Left lung (tissue), 10 donors: ENCODE data around the gene GSG1L. TPM values are rescaled to one million over a fixed set of nuclear protein-coding genes. Genes with fewer than 3 reads are reported as not detected.

ENCODE experiments used
- ATAC-seq: fragments of 200-7000 bp; cut with Tn5 transposase; one replicate; pipeline ENCODE4 v1.9.1; 2020; ENCODE audit warnings: moderate library complexity
- DNase-seq, 4 donors: peaks; one replicate each; pipeline ENCODE4 v3.0.0-alpha.2; 2013 to 2020
- H3K27ac ChIP-seq, 2 donors: fragments of 200-600 bp; sonication (generic) in 1 of 2; one replicate each; pipeline versions ENCODE4 v1.5.0 to v1.8.0; 2020 to 2021
- H3K27me3 ChIP-seq, 2 donors: fragments of 200-600 bp; sonication (generic) in 1 of 2; one replicate each; pipeline versions ENCODE4 v1.5.0 to v1.8.0; 2020 to 2021
- H3K36me3 ChIP-seq, 2 donors: fragments of 200-600 bp; sonication (generic) in 1 of 2; one replicate each; pipeline versions ENCODE4 v1.5.0 to v1.8.0; 2020 to 2021
- H3K4me1 ChIP-seq, 2 donors: fragments of 200-600 bp; one replicate each; pipeline ENCODE4 v1.8.0; 2021
- H3K4me3 ChIP-seq, 2 donors: fragments of 200-600 bp; sonication (generic) in 1 of 2; one replicate each; pipeline versions ENCODE4 v1.5.0 to v1.8.0; 2020 to 2021; ENCODE audit warnings: mild to moderate bottlenecking in 1 of 2
- H3K9me3 ChIP-seq, 2 donors: fragments of 200-600 bp; sonication (generic) in 1 of 2; one replicate each; pipeline versions ENCODE4 v1.5.0 to v1.8.0; 2020 to 2021
- CTCF ChIP-seq, 2 donors: fragments of 200-600 bp; sonication (generic) in 1 of 2; IDR thresholded peaks; one replicate each; pipeline versions ENCODE4 v1.5.0 to v1.8.0; 2021; ENCODE audit warnings: antibody characterized with exemption in 2 of 2
- intact Hi-C, 2 donors: fragments of 100-400 bp; cut with DNase I; formaldehyde crosslinking; loops; one replicate each; pipeline versions ENCODE4 v1.11.2 to v1.14.2; 2022
- polyA plus RNA-seq, 6 donors: library from polyadenylated mRNA; unstranded; fragments of 120-200 nt; gene quantifications; one replicate each; pipeline ENCODE4 v1.2.1, GENCODE V29; 2013; ENCODE audit not compliant: insufficient read length in 6 of 6
- total RNA-seq, 2 donors: library from RNA; stranded (reverse); fragmentation: NEBNext Ultra II Directional; extraction: Animal tissue kit (Norgen Biotek cat#: 25700); gene quantifications; one replicate each; pipeline ENCODE4 v1.2.1, GENCODE V29; 2021
- donor health status: DM: no; HTN: yes; CAD: no.
- donor health status: DM: no; HTN: no; CAD: no.

GSG1L gene
- total and polyA plus RNA-seq, 8 donors: 0.20 to 1.2 (median 0.65) TPM; not detected in 1

DNA sequence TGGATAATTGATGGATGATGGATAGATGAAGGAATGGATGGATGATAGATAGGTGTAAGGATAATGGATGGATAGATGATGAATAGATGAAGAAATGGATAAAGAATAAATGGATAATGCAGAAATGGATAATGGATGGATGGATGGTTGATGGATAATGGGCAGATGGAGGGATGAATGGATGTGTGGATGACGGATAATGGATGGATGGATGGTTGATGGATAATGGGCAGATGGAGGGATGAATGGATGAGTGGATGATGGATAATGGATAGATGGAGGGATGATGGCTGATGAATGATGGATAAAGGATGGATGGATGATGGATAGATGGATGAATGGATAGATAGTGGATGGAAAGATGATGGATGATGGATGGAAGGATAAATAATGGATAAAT lies 274.4 kb downstream of the GSG1L start:
- Histone ChIP-seq H3K4me3 (no peak overlapping the region), H3K9me3 (no peaks in the 10 kb centered on the region), H3K27ac (no peak overlapping the region), H3K27me3 (no peaks in the 10 kb centered on the region), H3K36me3 (no peaks in the 10 kb centered on the region), H3K4me1 (no peaks in the 10 kb centered on the region)
- no peak for ATAC-seq
- DNase-seq: no peak
- intact Hi-C loops: no loop called here
- TF ChIP-seq CTCF (IDR thresholded peaks at IDR 0.05): no peak

DNA sequence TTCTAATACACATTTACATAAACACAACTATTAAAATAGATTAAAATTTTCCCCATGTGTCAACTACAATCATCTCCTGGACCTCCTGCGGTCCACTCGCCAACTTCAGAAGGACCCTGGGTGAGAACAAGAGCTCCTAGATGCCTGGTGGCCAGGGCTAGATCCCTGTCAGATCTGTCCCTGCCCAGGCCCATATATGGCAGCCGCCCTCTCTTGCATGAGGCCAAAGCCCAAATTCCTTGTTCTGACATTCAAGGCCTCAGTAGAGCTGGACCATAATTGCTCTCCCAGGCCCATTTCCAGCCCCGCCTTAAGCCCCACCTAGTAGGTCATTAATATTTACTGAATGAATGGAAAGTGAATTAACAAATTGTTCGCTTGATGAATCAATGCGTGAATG lies 275.8 kb downstream of the GSG1L start:
- peak in 1 of 4 donors; percentile 12 for DNase-seq
- ATAC-seq: no peak
- TF ChIP-seq CTCF (IDR thresholded peaks at IDR 0.05): no peak
- no peak overlapping the region for H3K4me3 ChIP-seq
- no peaks in the 10 kb centered on the region for H3K36me3 ChIP-seq
- H3K27me3 ChIP-seq: no peaks in the 10 kb centered on the region
- H3K9me3 ChIP-seq: no peaks in the 10 kb centered on the region
- H3K4me1 ChIP-seq: no peaks in the 10 kb centered on the region
- intact Hi-C loops: no loop called here
- no peak overlapping the region for H3K27ac ChIP-seq

- no peak overlapping the region for H3K27ac ChIP-seq
- TF ChIP-seq CTCF (IDR thresholded peaks at IDR 0.05): no peak
- H3K4me3 ChIP-seq: no peak overlapping the region
- DNase-seq: peak in 1 of 4 donors; percentile 51
- H3K36me3 ChIP-seq: no peaks in the 10 kb centered on the region
- intact Hi-C loops: no loop called here
- no peaks in the 10 kb centered on the region for H3K4me1 ChIP-seq
- H3K9me3 ChIP-seq: no peaks in the 10 kb centered on the region
- H3K27me3 ChIP-seq: no peaks in the 10 kb centered on the region
- ATAC-seq: no peak
Measured at GRCh38 chr16:27786923-27787625, 276.4 kb downstream of the GSG1L start.

- Histone ChIP-seq H3K4me1 (no peaks in the 10 kb centered on the region), H3K27me3 (no peaks in the 10 kb centered on the region), H3K36me3 (no peaks in the 10 kb centered on the region), H3K27ac (no peak overlapping the region), H3K4me3 (no peak overlapping the region), H3K9me3 (no peaks in the 10 kb centered on the region)
- peak in 1 of 4 donors; percentile 55 for DNase-seq
- no peak for TF ChIP-seq CTCF (IDR thresholded peaks at IDR 0.05)
- ATAC-seq: no peak
- intact Hi-C loops: no loop called here
Measured at GRCh38 chr16:27786221-27786922, 277.1 kb downstream of the GSG1L start.

GRCh38 chr16:27785307-27785678 lies 278.2 kb downstream of the GSG1L start:
- ATAC-seq: no peak
- no peak for TF ChIP-seq CTCF (IDR thresholded peaks at IDR 0.05)

More at GRCh38 chr16:27785307-27785678, 278.2 kb downstream of the GSG1L start:
- Histone ChIP-seq H3K4me3 (no peak overlapping the region), H3K27ac (no peak overlapping the region), H3K4me1 (no peaks in the 10 kb centered on the region), H3K27me3 (no peaks in the 10 kb centered on the region), H3K9me3 (no peaks in the 10 kb centered on the region), H3K36me3 (no peaks in the 10 kb centered on the region)
- DNase-seq: peak in 1 of 4 donors; percentile 47
- intact Hi-C loops: no loop called here
